Fibroblast of mammary gland (primary cell): ENCODE data around the gene HIVEP3.

Experiments used
- DNase-seq: peaks from one replicate; pipeline ENCODE4 v3.0.0-alpha.2; 2010; ENCODE audit warnings: low read depth
- H3K4me3 ChIP-seq: 2 replicates; pipeline ENCODE4 v1.5.1; 2011; ENCODE audit warnings: low read depth, mild to moderate bottlenecking, low read length, moderate library complexity; ENCODE audit not compliant: control insufficient read depth
- CTCF ChIP-seq: conservative IDR thresholded peaks from 2 replicates; pipeline ENCODE4 v1.5.1; 2011; ENCODE audit warnings: low read depth, low read length, inconsistent platforms; ENCODE audit not compliant: control insufficient read depth, insufficient read depth

The HIVEP3 gene

GRCh38 chr1:41507836-41508235, 410.9 kb downstream of the HIVEP3 start:
- H3K4me3 ChIP-seq, result no peak overlapping the region
- no peak for DNase-seq
- TF ChIP-seq CTCF, result no peak

- TF ChIP-seq CTCF, result no peak
- no peak overlapping the region for H3K4me3 ChIP-seq
- DNase-seq, result no peak
These were observed 411.5 kb downstream of the HIVEP3 start for GRCh38 chr1:41507110-41507720.

- TF ChIP-seq CTCF, result no peak
- DNase-seq, result peak; percentile 65
- H3K4me3 ChIP-seq, result no peak overlapping the region
These were observed 414.3 kb downstream of the HIVEP3 start for GRCh38 chr1:41504114-41505035.

GRCh38 chr1:41503538-41504113, 415.1 kb downstream of the HIVEP3 start:
- H3K4me3 ChIP-seq, result no peak overlapping the region
- peak; percentile 55 for DNase-seq
- TF ChIP-seq CTCF, result peak; percentile 31

- DNase-seq, result no peak
- H3K4me3 ChIP-seq, result no peak overlapping the region
- TF ChIP-seq CTCF, result no peak
These were observed 415.8 kb downstream of the HIVEP3 start for GRCh38 chr1:41502912-41503311.

GRCh38 chr1:41501581-41501980, 417.1 kb downstream of the HIVEP3 start:
- no peak for TF ChIP-seq CTCF
- no peak overlapping the region for H3K4me3 ChIP-seq
- DNase-seq, result no peak
